Endothelial cell of umbilical vein (primary cell): ENCODE data around the gene SLC6A19. TPM values are rescaled to one million over a fixed set of nuclear protein-coding genes. Genes with fewer than 3 reads are reported as not detected.

ENCODE experiments used
- BruUV-seq: library from RNA; stranded (reverse); fragments of 400-500 nt; replicated peaks from 2 replicates; lab custom pipeline; 2021; lab: Mats Ljungman, UMichigan
- CTCF ChIA-PET: fragments of 300-600, 350-600 bp; sonication (Branson Sonifier 250); formaldehyde crosslinking; loops from one replicate; lab custom pipeline; 2021; ENCODE audit warnings: antibody characterized with exemption, inconsistent platforms; lab: Charles Lee
- POLR2A ChIA-PET: fragments of 300-600, 350-600 bp; sonication (Branson Sonifier 250); formaldehyde crosslinking; loops from one replicate; lab custom pipeline; 2021; ENCODE audit warnings: antibody characterized with exemption, inconsistent platforms; lab: Charles Lee
- DNase-seq: peaks from one replicate; pipeline ENCODE4 v3.0.0-alpha.2; 2011; ENCODE audit warnings: low read depth, low spot score
- FAIRE-seq: peaks from 2 replicates; lab custom pipeline; 2011; peaks lifted over from hg19 to GRCh38; lab: Jason Lieb, UNC
- H2AFZ ChIP-seq: 2 replicates; pipeline ENCODE4 v1.6.0; 2012; ENCODE audit warnings: low read depth, low read length, control low read depth, inconsistent platforms
- H3K27ac ChIP-seq: 2 replicates; pipeline ENCODE4 v1.5.1; 2011; ENCODE audit warnings: low read depth, mild to moderate bottlenecking, control low read depth, low read length, moderate library complexity; ENCODE audit not compliant: insufficient read depth
- H3K27me3 ChIP-seq, 2 experiments: 2 replicates each; pipeline versions ENCODE4 v1.6.0 to v1.6.1; 2011; ENCODE audit warnings: low read length in 2 of 2, mixed read lengths in 1 of 2; ENCODE audit not compliant: control insufficient read depth in 2 of 2, insufficient read depth in 2 of 2
- H3K36me3 ChIP-seq, 2 experiments: 2 replicates in 1 of 2; 3 replicates in 1 of 2; pipeline ENCODE4 v1.5.1; 2011; ENCODE audit warnings: low read length in 2 of 2, mild to moderate bottlenecking in 1 of 2, moderate library complexity in 1 of 2; ENCODE audit not compliant: control insufficient read depth in 2 of 2, insufficient read depth in 2 of 2; ENCODE audit errors: extremely low read depth in 1 of 2
- H3K4me1 ChIP-seq: 3 replicates; pipeline ENCODE4 v1.5.1; 2011; ENCODE audit warnings: mild to moderate bottlenecking, low read length; ENCODE audit not compliant: control insufficient read depth, insufficient read depth; ENCODE audit errors: extremely low read depth
- H3K4me2 ChIP-seq: 2 replicates; pipeline ENCODE4 v1.6.1; 2011; ENCODE audit warnings: low read length, control low read depth, mixed read lengths; ENCODE audit not compliant: insufficient read depth
- H3K4me3 ChIP-seq, 3 experiments: fragments of 200-600 bp in 1 of 3; sonication (generic), shearing (Covaris generic) in 1 of 3; replicated peaks in 1 of 3; 2 replicates each; pipeline ENCODE4 v1.5.1; 2011 to 2016; ENCODE audit warnings: control low read depth in 3 of 3, low read length in 3 of 3, mild to moderate bottlenecking in 2 of 3, inconsistent platforms in 1 of 3, low read depth in 1 of 3, moderate library complexity in 1 of 3; ENCODE audit not compliant: insufficient read depth in 1 of 3
- H3K79me2 ChIP-seq: 2 replicates; pipeline ENCODE4 v1.6.0; 2012; ENCODE audit warnings: low read length, inconsistent platforms; ENCODE audit not compliant: control insufficient read depth, insufficient read depth
- H3K9ac ChIP-seq: replicated peaks from 2 replicates; pipeline ENCODE3; 2011; ENCODE audit warnings: low read length, control low read depth; ENCODE audit not compliant: insufficient read depth; ENCODE audit errors: extremely low read depth
- H3K9me1 ChIP-seq: replicated peaks from 3 replicates; pipeline ENCODE4 v1.6.0; 2011; ENCODE audit warnings: mild to moderate bottlenecking, low read length; ENCODE audit not compliant: control insufficient read depth, insufficient read depth; ENCODE audit errors: extremely low read depth
- H3K9me3 ChIP-seq: replicated peaks from 2 replicates; pipeline ENCODE4 v1.5.1; 2012; ENCODE audit warnings: low read length, inconsistent platforms; ENCODE audit not compliant: control insufficient read depth, insufficient read depth
- H4K20me1 ChIP-seq: replicated peaks from 2 replicates; pipeline ENCODE3; 2011; ENCODE audit warnings: mild to moderate bottlenecking, low read length; ENCODE audit not compliant: control insufficient read depth, insufficient read depth; ENCODE audit errors: extremely low read depth
- EZH2 ChIP-seq: IDR thresholded peaks from 2 replicates; pipeline ENCODE4 v1.6.1; 2012; ENCODE audit warnings: borderline replicate concordance, low read depth, mild to moderate bottlenecking, moderate library complexity, low read length, inconsistent platforms; ENCODE audit not compliant: severe bottlenecking
- FOS ChIP-seq: IDR thresholded peaks from 2 replicates; pipeline ENCODE4 v1.6.1; 2011; ENCODE audit warnings: mild to moderate bottlenecking, low read length, moderate library complexity, borderline replicate concordance; ENCODE audit not compliant: insufficient read depth
- GATA2 ChIP-seq: IDR thresholded peaks from 2 replicates; pipeline ENCODE4 v1.7.0; 2011; ENCODE audit warnings: low read depth, mild to moderate bottlenecking, moderate library complexity, mixed read lengths, low read length; ENCODE audit not compliant: insufficient read length, insufficient read depth
- JUN ChIP-seq: IDR thresholded peaks from 2 replicates; pipeline ENCODE4 v1.6.1; 2011; ENCODE audit warnings: borderline replicate concordance, low read depth; ENCODE audit not compliant: insufficient read length, insufficient read depth
- MYC ChIP-seq: IDR thresholded peaks from one replicate; pipeline ENCODE4 v1.6.1; 2011; ENCODE audit warnings: mild to moderate bottlenecking, low read depth, low read length
- POLR2A ChIP-seq: IDR thresholded peaks from 2 replicates; pipeline ENCODE4 v1.6.1; 2012; ENCODE audit warnings: low read depth, mild to moderate bottlenecking, control low read depth, low read length
- POLR2AphosphoS5 ChIP-seq: IDR thresholded peaks from 2 replicates; pipeline ENCODE4 v1.6.1; 2012; ENCODE audit warnings: low read depth, mild to moderate bottlenecking, control low read depth, low read length, moderate library complexity; ENCODE audit not compliant: insufficient read depth
- dilution Hi-C: fragments of 300-500 bp; cut with MboI; formaldehyde crosslinking; loops from one replicate; pipeline ENCODE4 v1.15.0; 2019; ENCODE audit warnings: low sequenced_read_pairs; ENCODE audit not compliant: extremely low pct_ligation_motif_present
- intact Hi-C: fragments of 100-400 bp; cut with micrococcal nuclease; formaldehyde crosslinking; loops from one replicate; pipeline ENCODE4 v1.10.0; 2022
- polyA plus RNA-seq, 4 experiments: library from polyadenylated mRNA; depleted of rRNA in 3 of 4; stranded (reverse) in 3 of 4; unstranded in 1 of 4; fragments of >200 nt; gene quantifications; 2 replicates each; pipeline versions ENCODE4 v1.2.1 to v1.2.3, GENCODE V29; 2011 to 2012; ENCODE audit warnings: missing spikeins in 1 of 4
- total RNA-seq: library from RNA; stranded (reverse); gene quantifications from 2 replicates; pipeline ENCODE4 v1.2.3, GENCODE V29; 2021
- TF ChIP-seq, protein P1 (sequence below), 2 donors: IDR thresholded peaks; 1 replicate in 1 of 2; 2 replicates in 1 of 2; pipeline ENCODE4 v1.5.1; 2011; ENCODE audit warnings: low read length in 2 of 2, mild to moderate bottlenecking in 2 of 2, moderate library complexity in 2 of 2, control low read depth in 1 of 2, inconsistent platforms in 1 of 2, low read depth in 1 of 2; ENCODE audit not compliant: insufficient read depth in 1 of 2; ENCODE audit errors: extremely low read depth in 1 of 2
- TF ChIP-seq, protein P2 (sequence below): IDR thresholded peaks from 2 replicates; pipeline ENCODE4 v1.6.1; 2011; ENCODE audit not compliant: insufficient read depth, insufficient read length

The SLC6A19 gene
- total and polyA plus RNA-seq, 2 donors (not counting 3 experiments of a cell fraction or from before 2014, with no cell fraction given) = not detected

DNA sequence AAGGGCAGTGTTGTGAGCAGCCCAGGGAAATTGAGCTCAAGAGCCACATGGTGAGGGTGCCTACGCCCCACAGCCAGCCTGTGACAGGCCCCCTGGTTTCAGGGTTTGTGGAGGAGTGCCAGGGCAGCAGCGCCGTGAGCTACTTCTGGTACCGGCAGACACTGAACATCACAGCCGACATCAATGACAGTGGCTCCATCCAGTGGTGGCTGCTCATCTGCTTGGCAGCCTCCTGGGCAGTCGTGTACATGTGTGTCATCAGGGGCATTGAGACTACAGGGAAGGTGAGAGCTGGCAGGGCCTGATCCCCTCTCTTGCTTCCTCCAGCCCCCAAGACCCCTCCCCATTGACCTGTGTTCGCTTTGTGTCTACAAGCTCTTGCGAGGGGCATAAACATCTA, 34.0 kb downstream of the SLC6A19 start:
- no peak for DNase-seq
- no TSS peak for BruUV-seq
- ChIA-PET CTCF (no interaction called here), POLR2A (no interaction called here)
- no peak overlapping the region for H3K27ac ChIP-seq
- H2AFZ ChIP-seq = no peak overlapping the region
- no peaks in the 10 kb centered on the region for H4K20me1 ChIP-seq
- no peaks in the 10 kb centered on the region for H3K79me2 ChIP-seq
- no peak overlapping the region for H3K4me2 ChIP-seq
- no peaks in the 10 kb centered on the region for H3K36me3 ChIP-seq
- no peak for FAIRE-seq
- no peaks in the 10 kb centered on the region for H3K27me3 ChIP-seq
- H3K4me3 ChIP-seq = no peak overlapping the region
- no peaks in the 10 kb centered on the region for H3K9me3 ChIP-seq
- intact Hi-C loops = no loop called here
- TF ChIP-seq, protein P1, sequence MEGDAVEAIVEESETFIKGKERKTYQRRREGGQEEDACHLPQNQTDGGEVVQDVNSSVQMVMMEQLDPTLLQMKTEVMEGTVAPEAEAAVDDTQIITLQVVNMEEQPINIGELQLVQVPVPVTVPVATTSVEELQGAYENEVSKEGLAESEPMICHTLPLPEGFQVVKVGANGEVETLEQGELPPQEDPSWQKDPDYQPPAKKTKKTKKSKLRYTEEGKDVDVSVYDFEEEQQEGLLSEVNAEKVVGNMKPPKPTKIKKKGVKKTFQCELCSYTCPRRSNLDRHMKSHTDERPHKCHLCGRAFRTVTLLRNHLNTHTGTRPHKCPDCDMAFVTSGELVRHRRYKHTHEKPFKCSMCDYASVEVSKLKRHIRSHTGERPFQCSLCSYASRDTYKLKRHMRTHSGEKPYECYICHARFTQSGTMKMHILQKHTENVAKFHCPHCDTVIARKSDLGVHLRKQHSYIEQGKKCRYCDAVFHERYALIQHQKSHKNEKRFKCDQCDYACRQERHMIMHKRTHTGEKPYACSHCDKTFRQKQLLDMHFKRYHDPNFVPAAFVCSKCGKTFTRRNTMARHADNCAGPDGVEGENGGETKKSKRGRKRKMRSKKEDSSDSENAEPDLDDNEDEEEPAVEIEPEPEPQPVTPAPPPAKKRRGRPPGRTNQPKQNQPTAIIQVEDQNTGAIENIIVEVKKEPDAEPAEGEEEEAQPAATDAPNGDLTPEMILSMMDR (IDR thresholded peaks at IDR 0.05; ENCODE audit: extremely low read depth in 1 of 2, insufficient read depth in 1 of 2, low read depth in 1 of 2, low read length in 2 of 2) = no peak
- no peak for TF ChIP-seq GATA2
- TF ChIP-seq, protein P2, sequence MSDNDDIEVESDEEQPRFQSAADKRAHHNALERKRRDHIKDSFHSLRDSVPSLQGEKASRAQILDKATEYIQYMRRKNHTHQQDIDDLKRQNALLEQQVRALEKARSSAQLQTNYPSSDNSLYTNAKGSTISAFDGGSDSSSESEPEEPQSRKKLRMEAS = no peak
- no peak for TF ChIP-seq EZH2
- no peak for TF ChIP-seq JUN
- TF ChIP-seq MYC = no peak
- no peak for TF ChIP-seq POLR2AphosphoS5
- no peak for TF ChIP-seq POLR2A
- no peak for TF ChIP-seq FOS
- H3K9me1 ChIP-seq = no peaks in the 10 kb centered on the region
- no peaks in the 10 kb centered on the region for H3K4me1 ChIP-seq
- no peak overlapping the region for H3K9ac ChIP-seq
- dilution Hi-C loops = no loop called here
